ENCODE measurements around the gene CDX1.

GRCh38 chr5:150177721-150178120, 11.1 kb downstream of the CDX1 start:
- no peak for TF ChIP-seq CTCF (IDR thresholded peaks at IDR 0.05)
- TF ChIP-seq POLR2A (IDR thresholded peaks at IDR 0.05), result no peak
- TF ChIP-seq POLR2AphosphoS5 (IDR thresholded peaks at IDR 0.05), result no peak
- no peak for TF ChIP-seq EP300 (IDR thresholded peaks at IDR 0.05)
